GM12801 (cell line): Measurements from ENCODE around the gene EXOC1.

Experiments
- CTCF ChIP-seq: IDR thresholded peaks from one replicate; pipeline ENCODE4 v1.5.1; 2011; ENCODE audit warnings: control low read depth; ENCODE audit not compliant: insufficient read length; ENCODE audit errors: extremely low read depth

Gene EXOC1

GRCh38 chr4:55876387-55876786 is 22.9 kb downstream of the EXOC1 start:
- no peak for TF ChIP-seq CTCF

GRCh38 chr4:55879224-55879623 is 25.8 kb downstream of the EXOC1 start:
- no peak for TF ChIP-seq CTCF

GRCh38 chr4:55880652-55881280 is 27.3 kb downstream of the EXOC1 start:
- TF ChIP-seq CTCF: no peak

GRCh38 chr4:55884093-55884850 is 30.8 kb downstream of the EXOC1 start:
- no peak for TF ChIP-seq CTCF

- no peak for TF ChIP-seq CTCF
These were observed 31.4 kb downstream of the EXOC1 start for GRCh38 chr4:55884851-55885219.

GRCh38 chr4:55887594-55887993 is 34.1 kb downstream of the EXOC1 start:
- TF ChIP-seq CTCF: no peak

- no peak for TF ChIP-seq CTCF
These were observed 38.7 kb downstream of the EXOC1 start for GRCh38 chr4:55892156-55892555.
